NCI-H2227 treated with DMSO at 0.1 percent for 48 hours (cell line): ENCODE data around the gene YEATS4.

Experiments
- DNase-seq: peaks from one replicate; lab custom pipeline; 2025; lab: John Stamatoyannopoulos, UW

YEATS4 gene

DNA sequence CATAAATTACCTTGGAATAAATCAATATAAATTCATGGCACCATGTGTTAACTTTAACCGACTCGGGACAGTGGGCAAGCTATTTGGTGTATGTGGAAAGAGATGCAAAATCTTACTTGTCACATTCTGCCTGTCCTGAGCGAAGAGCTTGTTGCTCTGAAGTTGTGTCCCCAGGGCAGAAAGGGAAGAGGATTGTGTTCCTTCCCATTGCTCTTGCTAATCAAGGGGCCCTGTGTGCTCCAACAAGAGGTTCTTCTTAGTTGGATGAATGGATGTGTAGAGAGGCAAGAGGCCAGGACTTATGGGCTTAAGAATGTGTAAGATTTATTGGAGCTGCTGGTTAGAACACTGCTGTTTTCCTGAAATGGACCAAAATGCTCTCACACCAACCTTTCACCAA is 74.1 kb downstream of the YEATS4 start:
- no peak for DNase-seq

DNA sequence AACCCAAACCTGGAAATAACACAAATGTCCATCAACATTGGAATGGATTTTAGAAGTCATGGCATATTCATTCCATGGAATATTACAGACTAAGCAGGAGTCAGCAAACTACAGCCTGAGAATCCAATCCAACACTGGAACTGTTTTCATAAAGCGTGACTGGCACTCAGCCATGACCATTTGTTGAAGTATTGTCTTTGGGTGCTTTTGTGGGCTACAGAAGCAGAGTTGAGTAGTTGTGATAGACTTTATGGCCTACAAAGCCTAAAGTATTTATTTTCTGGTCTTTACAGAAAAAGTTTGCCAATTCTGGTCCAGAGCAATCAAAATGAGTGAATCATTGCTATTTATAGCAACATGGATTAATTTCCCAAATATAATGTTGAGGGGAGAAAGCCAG is 76.1 kb downstream of the YEATS4 start:
- DNase-seq, result no peak

DNA sequence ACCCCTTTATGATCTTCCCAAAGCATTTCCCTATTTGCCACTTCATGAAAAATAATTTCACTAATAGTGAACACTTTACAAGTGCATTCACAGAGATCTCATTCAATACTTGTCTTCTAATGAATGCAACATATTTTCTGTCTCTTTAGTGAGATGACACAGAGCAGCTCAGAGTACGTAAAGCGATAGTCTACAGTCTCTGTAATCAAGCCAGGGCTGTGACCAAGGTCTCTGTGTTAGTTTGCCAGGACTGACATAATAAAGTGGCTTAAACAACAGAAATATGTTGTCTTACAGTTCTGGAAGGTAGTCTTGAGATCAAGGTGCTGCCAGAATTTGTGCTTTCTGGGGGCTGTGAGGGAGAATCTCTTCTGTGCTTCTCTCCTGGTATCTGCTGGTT is 77.5 kb downstream of the YEATS4 start:
- DNase-seq, result no peak

DNA sequence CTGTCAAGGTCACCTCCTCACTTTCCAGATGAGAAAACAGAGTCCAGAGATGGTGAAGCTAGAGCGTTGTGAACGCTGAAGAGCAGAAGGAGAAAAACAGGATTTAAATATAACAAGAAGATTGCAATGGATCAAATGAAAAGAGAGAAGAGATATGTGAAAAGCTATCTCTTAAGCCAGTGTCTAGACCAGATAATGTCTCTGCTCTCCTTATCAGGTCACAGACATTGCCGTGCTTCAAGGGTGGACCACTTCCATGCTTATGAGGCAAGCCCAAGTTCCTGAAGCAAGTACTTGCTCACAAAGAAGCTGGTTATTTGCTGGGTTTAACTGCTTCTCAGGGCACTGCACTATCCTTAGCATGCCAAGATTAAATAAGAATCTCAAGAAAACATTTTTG is 79.0 kb downstream of the YEATS4 start:
- no peak for DNase-seq

DNA sequence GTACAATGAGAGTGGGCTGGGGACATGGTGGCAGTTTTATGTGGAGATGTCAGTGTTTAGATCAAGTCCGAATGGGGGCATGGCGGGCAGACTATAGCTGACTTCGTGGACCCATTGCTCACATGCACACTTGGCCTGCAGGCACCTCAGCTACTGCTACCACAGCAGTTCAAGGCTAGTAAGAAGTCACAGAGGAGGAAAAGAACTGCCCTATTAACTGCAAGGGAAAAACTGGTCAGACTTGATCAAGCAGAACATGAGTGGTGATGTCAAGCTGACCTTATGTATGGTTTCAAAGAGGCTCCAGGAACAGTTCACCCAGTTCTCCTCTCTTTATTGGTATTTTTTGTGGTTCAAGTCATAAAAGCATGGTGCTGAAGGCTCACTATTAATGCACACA is 80.5 kb downstream of the YEATS4 start:
- no peak for DNase-seq
